HEK293 (cell line): Measurements from ENCODE around the gene APOBEC2.

ENCODE experiments used
- CTCF ChIA-PET: fragments of 350-600 bp; formaldehyde crosslinking; extraction: SDS; loops from one replicate; lab custom pipeline; 2021; ENCODE audit warnings: antibody characterized with exemption; lab: Yijun Ruan, JAX
- POLR2A ChIA-PET: fragments of 300-600 bp; formaldehyde crosslinking; extraction: SDS; loops from one replicate; lab custom pipeline; 2020; ENCODE audit warnings: antibody characterized with exemption, inconsistent platforms; lab: Yijun Ruan, JAX
- H3K27ac ChIP-seq: fragments of 200-500 bp; sonication (Bioruptor generic); 2 replicates; pipeline ENCODE4 v1.5.1; 2014; ENCODE audit warnings: low read depth, low read length, control low read depth, inconsistent platforms; ENCODE audit errors: extremely low read depth
- H3K36me3 ChIP-seq, 2 experiments: fragments of 200-500 bp in 1 of 2; sonication (Bioruptor generic) in 1 of 2; 1 replicate in 1 of 2; 2 replicates in 1 of 2; pipeline ENCODE4 v1.5.1; 2014 to 2017; ENCODE audit warnings: inconsistent platforms in 2 of 2, low read length in 2 of 2; ENCODE audit not compliant: control insufficient read depth in 2 of 2, insufficient read depth in 1 of 2
- H3K4me1 ChIP-seq: fragments of 200-500 bp; sonication (Bioruptor generic); 2 replicates; pipeline ENCODE4 v1.5.1; 2014; ENCODE audit warnings: mild to moderate bottlenecking, low read length, inconsistent platforms; ENCODE audit not compliant: control insufficient read depth, insufficient read depth
- H3K4me3 ChIP-seq: 2 replicates; pipeline ENCODE4 v1.5.1; 2011; ENCODE audit warnings: low read depth, mild to moderate bottlenecking, control low read depth, low read length, moderate library complexity
- H3K9me3 ChIP-seq: fragments of 200-500 bp; sonication (Bioruptor generic); 2 replicates; pipeline ENCODE4 v1.5.1; 2014; ENCODE audit warnings: low read depth, low read length, inconsistent platforms; ENCODE audit not compliant: control insufficient read depth, insufficient read depth
- HOXD13 ChIP-seq: sonication (generic); formaldehyde crosslinking; IDR thresholded peaks from 2 replicates; pipeline ENCODE4 v1.8.0; 2022; ENCODE audit warnings: missing genetic modification reagents, borderline replicate concordance
- MEIS1 ChIP-seq: sonication (generic); formaldehyde crosslinking; IDR thresholded peaks from 2 replicates; pipeline ENCODE4 v1.8.1; 2022; ENCODE audit warnings: missing genetic modification reagents, mild to moderate bottlenecking, borderline replicate concordance
- ZFHX2 ChIP-seq: fragments of 450-650 bp; formaldehyde crosslinking; conservative IDR thresholded peaks from 2 replicates; pipeline ENCODE4 v1.5.1; 2016; ENCODE audit warnings: missing biosample characterization, missing genetic modification characterization
- ZNF138 ChIP-seq: fragments of 450-650 bp; formaldehyde crosslinking; IDR thresholded peaks from 2 replicates; pipeline ENCODE4 v1.5.1; 2016; ENCODE audit warnings: missing biosample characterization, missing genetic modification characterization, borderline replicate concordance
- ZNF157 ChIP-seq: fragments of 450-650 bp; formaldehyde crosslinking; IDR thresholded peaks from 2 replicates; pipeline ENCODE4 v1.5.1; 2016; ENCODE audit warnings: missing biosample characterization, missing genetic modification characterization
- ZNF174 ChIP-seq: fragments of 450-650 bp; formaldehyde crosslinking; IDR thresholded peaks from 2 replicates; pipeline ENCODE4 v1.5.0; 2017; ENCODE audit warnings: missing biosample characterization, mild to moderate bottlenecking, missing genetic modification characterization
- ZNF202 ChIP-seq: fragments of 450-650 bp; formaldehyde crosslinking; IDR thresholded peaks from 2 replicates; pipeline ENCODE4 v1.5.1; 2016; ENCODE audit warnings: missing biosample characterization, missing genetic modification characterization, borderline replicate concordance
- ZNF239 ChIP-seq: fragments of 450-650 bp; formaldehyde crosslinking; IDR thresholded peaks from 2 replicates; pipeline ENCODE4 v1.5.1; 2016; ENCODE audit warnings: missing biosample characterization, missing genetic modification characterization
- ZNF274 ChIP-seq, 2 experiments: fragments of 200-500 bp in 1 of 2; fragments of 450-650 bp in 1 of 2; sonication (Bioruptor generic) in 1 of 2; formaldehyde crosslinking in 1 of 2; IDR thresholded peaks; 2 replicates each; pipeline versions ENCODE4 v1.5.1 to v1.6.1; 2014 to 2016; ENCODE audit warnings: borderline replicate concordance in 1 of 2, inconsistent platforms in 1 of 2, low read length in 1 of 2, missing biosample characterization in 1 of 2, missing genetic modification characterization in 1 of 2
- ZNF600 ChIP-seq: fragments of 450-650 bp; formaldehyde crosslinking; IDR thresholded peaks from 2 replicates; pipeline ENCODE4 v1.5.1; 2016; ENCODE audit warnings: missing biosample characterization, missing genetic modification characterization
- ZNF664 ChIP-seq: fragments of 450-650 bp; formaldehyde crosslinking; IDR thresholded peaks from 2 replicates; pipeline ENCODE4 v1.5.1; 2016; ENCODE audit warnings: missing biosample characterization, missing genetic modification characterization
- ZNF747 ChIP-seq: fragments of 450-650 bp; formaldehyde crosslinking; IDR thresholded peaks from 2 replicates; pipeline ENCODE4 v1.5.1; 2016; ENCODE audit warnings: missing biosample characterization, missing genetic modification characterization
- ZNF830 ChIP-seq: fragments of 450-650 bp; IDR thresholded peaks from 2 replicates; pipeline ENCODE4 v1.5.0; 2018; ENCODE audit warnings: missing biosample characterization, missing genetic modification characterization, low read depth, mild to moderate bottlenecking, moderate library complexity
- ZSCAN23 ChIP-seq: fragments of 450-650 bp; formaldehyde crosslinking; IDR thresholded peaks from 2 replicates; pipeline ENCODE4 v1.5.1; 2016; ENCODE audit warnings: missing biosample characterization, missing genetic modification characterization
- TF ChIP-seq, protein P1 (sequence below): fragments of 450-650 bp; formaldehyde crosslinking; IDR thresholded peaks from 2 replicates; pipeline ENCODE4 v1.5.1; 2016; ENCODE audit warnings: missing biosample characterization, missing genetic modification characterization, borderline replicate concordance
- TF ChIP-seq, protein P2 (sequence below): fragments of 450-650 bp; formaldehyde crosslinking; IDR thresholded peaks from 2 replicates; pipeline ENCODE4 v1.5.1; 2016; ENCODE audit warnings: missing biosample characterization, missing genetic modification characterization, low read depth
- TF ChIP-seq, protein P3 (sequence below): fragments of 450-650 bp; formaldehyde crosslinking; IDR thresholded peaks from 2 replicates; pipeline ENCODE4 v1.5.1; 2017; ENCODE audit warnings: missing biosample characterization, missing genetic modification characterization

APOBEC2 gene

DNA sequence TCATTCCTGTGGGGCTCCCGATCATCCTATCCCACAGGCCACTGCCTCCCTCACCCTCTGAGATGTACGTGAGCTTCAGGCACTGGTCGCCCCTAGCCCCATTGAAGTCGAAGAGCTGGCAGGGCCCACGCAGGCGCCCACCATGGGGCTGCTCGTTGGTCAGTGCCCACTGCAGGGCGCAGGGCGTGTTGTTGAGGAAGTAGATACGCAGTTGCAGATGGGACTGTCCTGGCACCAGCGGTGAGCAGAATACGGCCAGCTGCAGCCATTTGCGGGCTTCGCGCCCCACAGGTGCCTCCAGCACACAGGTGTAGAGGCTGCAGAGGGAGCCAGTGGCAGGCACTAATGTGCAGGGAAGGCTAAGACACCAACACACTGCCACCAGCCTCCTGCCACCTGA, 20.2 kb upstream of the APOBEC2 start:
- no peaks in the 10 kb centered on the region for H3K36me3 ChIP-seq
- no peak overlapping the region for H3K4me3 ChIP-seq
- H3K27ac ChIP-seq = no peak overlapping the region
- no peaks in the 10 kb centered on the region for H3K4me1 ChIP-seq
- POLR2A ChIA-PET = no interaction called here
- no peaks in the 10 kb centered on the region for H3K9me3 ChIP-seq
- TF ChIP-seq ZFHX2 (tag by site-specific recombination) (no peak), MEIS1 (CRISPR knock-in tag) (no peak), ZNF747 (tag by site-specific recombination) (no peak), ZNF274 (IDR thresholded peaks at IDR 0.05; ENCODE audit: low read length) (no peak), ZNF274 (tag by site-specific recombination; IDR thresholded peaks at IDR 0.05; ENCODE audit: borderline replicate concordance) (no peak), HOXD13 (CRISPR knock-in tag) (no peak), ZNF664 (no peak)
- TF ChIP-seq, protein P1, sequence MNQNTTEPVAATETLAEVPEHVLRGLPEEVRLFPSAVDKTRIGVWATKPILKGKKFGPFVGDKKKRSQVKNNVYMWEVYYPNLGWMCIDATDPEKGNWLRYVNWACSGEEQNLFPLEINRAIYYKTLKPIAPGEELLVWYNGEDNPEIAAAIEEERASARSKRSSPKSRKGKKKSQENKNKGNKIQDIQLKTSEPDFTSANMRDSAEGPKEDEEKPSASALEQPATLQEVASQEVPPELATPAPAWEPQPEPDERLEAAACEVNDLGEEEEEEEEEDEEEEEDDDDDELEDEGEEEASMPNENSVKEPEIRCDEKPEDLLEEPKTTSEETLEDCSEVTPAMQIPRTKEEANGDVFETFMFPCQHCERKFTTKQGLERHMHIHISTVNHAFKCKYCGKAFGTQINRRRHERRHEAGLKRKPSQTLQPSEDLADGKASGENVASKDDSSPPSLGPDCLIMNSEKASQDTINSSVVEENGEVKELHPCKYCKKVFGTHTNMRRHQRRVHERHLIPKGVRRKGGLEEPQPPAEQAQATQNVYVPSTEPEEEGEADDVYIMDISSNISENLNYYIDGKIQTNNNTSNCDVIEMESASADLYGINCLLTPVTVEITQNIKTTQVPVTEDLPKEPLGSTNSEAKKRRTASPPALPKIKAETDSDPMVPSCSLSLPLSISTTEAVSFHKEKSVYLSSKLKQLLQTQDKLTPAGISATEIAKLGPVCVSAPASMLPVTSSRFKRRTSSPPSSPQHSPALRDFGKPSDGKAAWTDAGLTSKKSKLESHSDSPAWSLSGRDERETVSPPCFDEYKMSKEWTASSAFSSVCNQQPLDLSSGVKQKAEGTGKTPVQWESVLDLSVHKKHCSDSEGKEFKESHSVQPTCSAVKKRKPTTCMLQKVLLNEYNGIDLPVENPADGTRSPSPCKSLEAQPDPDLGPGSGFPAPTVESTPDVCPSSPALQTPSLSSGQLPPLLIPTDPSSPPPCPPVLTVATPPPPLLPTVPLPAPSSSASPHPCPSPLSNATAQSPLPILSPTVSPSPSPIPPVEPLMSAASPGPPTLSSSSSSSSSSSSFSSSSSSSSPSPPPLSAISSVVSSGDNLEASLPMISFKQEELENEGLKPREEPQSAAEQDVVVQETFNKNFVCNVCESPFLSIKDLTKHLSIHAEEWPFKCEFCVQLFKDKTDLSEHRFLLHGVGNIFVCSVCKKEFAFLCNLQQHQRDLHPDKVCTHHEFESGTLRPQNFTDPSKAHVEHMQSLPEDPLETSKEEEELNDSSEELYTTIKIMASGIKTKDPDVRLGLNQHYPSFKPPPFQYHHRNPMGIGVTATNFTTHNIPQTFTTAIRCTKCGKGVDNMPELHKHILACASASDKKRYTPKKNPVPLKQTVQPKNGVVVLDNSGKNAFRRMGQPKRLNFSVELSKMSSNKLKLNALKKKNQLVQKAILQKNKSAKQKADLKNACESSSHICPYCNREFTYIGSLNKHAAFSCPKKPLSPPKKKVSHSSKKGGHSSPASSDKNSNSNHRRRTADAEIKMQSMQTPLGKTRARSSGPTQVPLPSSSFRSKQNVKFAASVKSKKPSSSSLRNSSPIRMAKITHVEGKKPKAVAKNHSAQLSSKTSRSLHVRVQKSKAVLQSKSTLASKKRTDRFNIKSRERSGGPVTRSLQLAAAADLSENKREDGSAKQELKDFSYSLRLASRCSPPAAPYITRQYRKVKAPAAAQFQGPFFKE (tag by site-specific recombination) = no peak
- TF ChIP-seq, all 188 proteins: peak for 0
- CTCF ChIA-PET = interaction anchor here (0.7 to 1.1 kb wide), 2 partner anchors 8 to 155 kb away, joined by 3 to 5 read pairs; no protein-coding TSS in a partner anchor

DNA sequence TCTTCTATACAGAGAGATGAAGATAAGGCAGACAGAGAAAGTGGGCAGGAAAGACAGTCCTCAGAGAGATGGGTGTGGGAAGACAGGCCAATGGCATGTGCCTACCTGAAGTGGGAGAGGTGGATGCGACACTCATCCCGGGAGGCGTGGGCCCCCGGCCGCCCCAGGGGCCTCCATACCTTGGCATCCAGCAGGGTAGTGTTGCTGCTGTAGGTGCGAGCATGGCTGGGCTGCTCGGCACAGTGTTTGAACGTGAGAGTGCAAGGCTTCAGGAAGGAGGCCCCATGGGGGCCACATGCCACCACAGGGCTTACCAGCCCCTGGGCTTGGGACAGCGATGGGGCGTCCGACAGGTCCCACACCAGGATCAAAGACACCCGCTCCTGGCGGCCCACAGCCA, 19.2 kb upstream of the APOBEC2 start:
- no peak for TF ChIP-seq ZSCAN23 (tag by site-specific recombination)
- no peak for TF ChIP-seq ZNF174 (tag by site-specific recombination)
- TF ChIP-seq ZNF239 (tag by site-specific recombination) = no peak
- no peak for TF ChIP-seq ZNF830 (tag by site-specific recombination)
- no peak for TF ChIP-seq ZNF600 (tag by site-specific recombination)
- TF ChIP-seq ZNF157 (tag by site-specific recombination) = no peak
- TF ChIP-seq, protein P2, sequence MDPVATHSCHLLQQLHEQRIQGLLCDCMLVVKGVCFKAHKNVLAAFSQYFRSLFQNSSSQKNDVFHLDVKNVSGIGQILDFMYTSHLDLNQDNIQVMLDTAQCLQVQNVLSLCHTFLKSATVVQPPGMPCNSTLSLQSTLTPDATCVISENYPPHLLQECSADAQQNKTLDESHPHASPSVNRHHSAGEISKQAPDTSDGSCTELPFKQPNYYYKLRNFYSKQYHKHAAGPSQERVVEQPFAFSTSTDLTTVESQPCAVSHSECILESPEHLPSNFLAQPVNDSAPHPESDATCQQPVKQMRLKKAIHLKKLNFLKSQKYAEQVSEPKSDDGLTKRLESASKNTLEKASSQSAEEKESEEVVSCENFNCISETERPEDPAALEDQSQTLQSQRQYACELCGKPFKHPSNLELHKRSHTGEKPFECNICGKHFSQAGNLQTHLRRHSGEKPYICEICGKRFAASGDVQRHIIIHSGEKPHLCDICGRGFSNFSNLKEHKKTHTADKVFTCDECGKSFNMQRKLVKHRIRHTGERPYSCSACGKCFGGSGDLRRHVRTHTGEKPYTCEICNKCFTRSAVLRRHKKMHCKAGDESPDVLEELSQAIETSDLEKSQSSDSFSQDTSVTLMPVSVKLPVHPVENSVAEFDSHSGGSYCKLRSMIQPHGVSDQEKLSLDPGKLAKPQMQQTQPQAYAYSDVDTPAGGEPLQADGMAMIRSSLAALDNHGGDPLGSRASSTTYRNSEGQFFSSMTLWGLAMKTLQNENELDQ = no peak
- TF ChIP-seq ZNF202 (tag by site-specific recombination) = no peak
- no peak for TF ChIP-seq ZNF138 (tag by site-specific recombination)
- TF ChIP-seq, protein P3, sequence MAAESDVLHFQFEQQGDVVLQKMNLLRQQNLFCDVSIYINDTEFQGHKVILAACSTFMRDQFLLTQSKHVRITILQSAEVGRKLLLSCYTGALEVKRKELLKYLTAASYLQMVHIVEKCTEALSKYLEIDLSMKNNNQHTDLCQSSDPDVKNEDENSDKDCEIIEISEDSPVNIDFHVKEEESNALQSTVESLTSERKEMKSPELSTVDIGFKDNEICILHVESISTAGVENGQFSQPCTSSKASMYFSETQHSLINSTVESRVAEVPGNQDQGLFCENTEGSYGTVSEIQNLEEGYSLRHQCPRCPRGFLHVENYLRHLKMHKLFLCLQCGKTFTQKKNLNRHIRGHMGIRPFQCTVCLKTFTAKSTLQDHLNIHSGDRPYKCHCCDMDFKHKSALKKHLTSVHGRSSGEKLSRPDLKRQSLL = no peak
- Histone ChIP-seq H3K36me3 (no peaks in the 10 kb centered on the region), H3K4me3 (no peak overlapping the region), H3K9me3 (no peaks in the 10 kb centered on the region), H3K27ac (no peak overlapping the region), H3K4me1 (no peaks in the 10 kb centered on the region)
- ChIA-PET CTCF (no interaction called here), POLR2A (no interaction called here)
